ENCODE measurements around the gene ABCE1.

DNA sequence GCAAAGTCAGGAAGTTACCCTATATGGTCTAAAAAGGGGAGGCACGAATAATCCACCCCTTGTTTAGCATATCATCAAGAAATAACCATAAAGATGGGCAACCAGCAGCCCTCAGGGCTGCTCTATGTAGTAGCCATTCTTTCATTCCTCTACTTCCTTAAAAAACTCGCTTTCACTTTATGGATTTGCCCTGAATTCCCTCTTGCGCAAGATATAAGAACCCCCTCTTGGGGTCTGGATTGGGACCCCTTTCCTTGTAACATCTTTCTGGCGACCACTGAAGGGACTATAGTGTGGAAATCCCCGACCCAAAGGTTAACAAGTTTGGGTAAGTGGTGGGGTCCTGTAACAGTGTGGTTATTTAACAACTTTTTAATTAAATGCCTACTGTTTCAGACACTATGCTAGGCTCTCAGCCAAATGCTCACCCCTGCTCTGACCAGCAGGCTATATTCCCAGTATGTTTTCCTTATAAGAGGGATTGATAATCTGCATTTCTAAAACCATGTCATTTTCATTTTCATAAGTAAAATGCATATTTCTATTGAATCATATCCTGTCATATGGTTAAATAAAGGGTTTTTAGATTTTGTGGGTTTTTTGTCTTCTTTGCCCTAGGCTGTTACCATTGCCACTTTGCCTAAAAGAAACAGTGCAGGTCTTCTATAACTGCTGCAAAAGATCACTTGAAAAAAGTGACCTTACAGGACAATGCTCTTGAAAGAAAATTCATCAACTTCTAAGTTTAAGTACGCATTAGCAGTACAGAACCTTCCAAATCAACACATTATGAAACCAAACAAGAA is 41.6 kb upstream of the ABCE1 start:
- TF ChIP-seq POLR2A (IDR thresholded peaks at IDR 0.05; ENCODE audit: low read depth, low read length) (no peak), POLR2AphosphoS5 (IDR thresholded peaks at IDR 0.05; ENCODE audit: low read depth, low read length) (no peak)
